ENCODE data around the gene NSD1.

- TF ChIP-seq, protein P1, sequence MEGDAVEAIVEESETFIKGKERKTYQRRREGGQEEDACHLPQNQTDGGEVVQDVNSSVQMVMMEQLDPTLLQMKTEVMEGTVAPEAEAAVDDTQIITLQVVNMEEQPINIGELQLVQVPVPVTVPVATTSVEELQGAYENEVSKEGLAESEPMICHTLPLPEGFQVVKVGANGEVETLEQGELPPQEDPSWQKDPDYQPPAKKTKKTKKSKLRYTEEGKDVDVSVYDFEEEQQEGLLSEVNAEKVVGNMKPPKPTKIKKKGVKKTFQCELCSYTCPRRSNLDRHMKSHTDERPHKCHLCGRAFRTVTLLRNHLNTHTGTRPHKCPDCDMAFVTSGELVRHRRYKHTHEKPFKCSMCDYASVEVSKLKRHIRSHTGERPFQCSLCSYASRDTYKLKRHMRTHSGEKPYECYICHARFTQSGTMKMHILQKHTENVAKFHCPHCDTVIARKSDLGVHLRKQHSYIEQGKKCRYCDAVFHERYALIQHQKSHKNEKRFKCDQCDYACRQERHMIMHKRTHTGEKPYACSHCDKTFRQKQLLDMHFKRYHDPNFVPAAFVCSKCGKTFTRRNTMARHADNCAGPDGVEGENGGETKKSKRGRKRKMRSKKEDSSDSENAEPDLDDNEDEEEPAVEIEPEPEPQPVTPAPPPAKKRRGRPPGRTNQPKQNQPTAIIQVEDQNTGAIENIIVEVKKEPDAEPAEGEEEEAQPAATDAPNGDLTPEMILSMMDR (IDR thresholded peaks at IDR 0.05 in 2 of 3, conservative IDR thresholded peaks at IDR 0.05 in 1 of 3; ENCODE audit: borderline replicate concordance in 1 of 3, insufficient read depth in 1 of 3, low read depth in 2 of 3, low read length in 2 of 3) = no peak
- TF ChIP-seq POLR2A (IDR thresholded peaks at IDR 0.05; ENCODE audit: borderline replicate concordance, extremely low read depth, insufficient read depth, insufficient read length) = no peak
- no peak for TF ChIP-seq EZH2phosphoT487 (IDR thresholded peaks at IDR 0.05; ENCODE audit: borderline replicate concordance)
- no peak for TF ChIP-seq RAD21 (IDR thresholded peaks at IDR 0.05; ENCODE audit: low read depth)
These were observed 27.7 kb upstream of the NSD1 start for GRCh38 chr5:177105691-177106476.

All from HCT116 (cell line).